ENCODE measurements around the gene FANCI. TPM values are rescaled to one million over a fixed set of nuclear protein-coding genes. Genes with fewer than 3 reads are reported as not detected.

The FANCI gene
- total RNA-seq, 1 donor from 2014 or later, result 66.5 TPM

- H3K27ac Mint-ChIP-seq, result no peak overlapping the region
- H3K27me3 Mint-ChIP-seq, result peaks cover 87% of the 10 kb centered on the region
- no peak for DNase-seq (ENCODE audit: low spot score, unreplicated experiment)
Measured at GRCh38 chr15:89360294-89360971, 116.7 kb downstream of the FANCI start.

GRCh38 chr15:89361451-89362202, 117.8 kb downstream of the FANCI start:
- peak; percentile 81 for DNase-seq (ENCODE audit: low spot score, unreplicated experiment)
- Mint-ChIP-seq H3K9me3 (ENCODE audit: low read depth) (no peaks in the 10 kb centered on the region), H3K4me3 (ENCODE audit: low read depth) (no peak overlapping the region), H3K36me3 (ENCODE audit: insufficient read depth) (no peaks in the 10 kb centered on the region), H3K4me1 (ENCODE audit: low read depth) (peaks cover 8% of the 10 kb centered on the region), H3K27ac (no peak overlapping the region), H3K27me3 (peaks cover 88% of the 10 kb centered on the region)
- TF ChIP-seq CTCF (IDR thresholded peaks at IDR 0.05; ENCODE audit: unreplicated experiment), result no peak

More at GRCh38 chr15:89360294-89360971, 116.7 kb downstream of the FANCI start:
- Mint-ChIP-seq H3K36me3 (ENCODE audit: insufficient read depth) (no peaks in the 10 kb centered on the region), H3K4me1 (ENCODE audit: low read depth) (peaks cover 15% of the 10 kb centered on the region), H3K4me3 (ENCODE audit: low read depth) (no peak overlapping the region), H3K9me3 (ENCODE audit: low read depth) (no peaks in the 10 kb centered on the region)
- TF ChIP-seq CTCF (IDR thresholded peaks at IDR 0.05; ENCODE audit: unreplicated experiment), result no peak

- H3K27me3 Mint-ChIP-seq, result peaks cover 89% of the 10 kb centered on the region
- H3K9me3 Mint-ChIP-seq (ENCODE audit: low read depth), result no peaks in the 10 kb centered on the region
- H3K4me1 Mint-ChIP-seq (ENCODE audit: low read depth), result peaks cover under 1% of the 10 kb centered on the region
- no peaks in the 10 kb centered on the region for H3K36me3 Mint-ChIP-seq (ENCODE audit: insufficient read depth)
- no peak for TF ChIP-seq CTCF (IDR thresholded peaks at IDR 0.05; ENCODE audit: unreplicated experiment)
- no peak for DNase-seq (ENCODE audit: low spot score, unreplicated experiment)
- no peak overlapping the region for H3K27ac Mint-ChIP-seq
- H3K4me3 Mint-ChIP-seq (ENCODE audit: low read depth), result no peak overlapping the region
Measured at GRCh38 chr15:89362203-89363101, 118.7 kb downstream of the FANCI start.

- H3K27me3 Mint-ChIP-seq, result peaks cover 83% of the 10 kb centered on the region
- H3K9me3 Mint-ChIP-seq (ENCODE audit: low read depth), result no peaks in the 10 kb centered on the region
- no peak for TF ChIP-seq CTCF (IDR thresholded peaks at IDR 0.05; ENCODE audit: unreplicated experiment)
- no peak overlapping the region for H3K4me3 Mint-ChIP-seq (ENCODE audit: low read depth)
- no peak overlapping the region for H3K27ac Mint-ChIP-seq
- no peak for DNase-seq (ENCODE audit: low spot score, unreplicated experiment)
- H3K36me3 Mint-ChIP-seq (ENCODE audit: insufficient read depth), result no peaks in the 10 kb centered on the region
- no peaks in the 10 kb centered on the region for H3K4me1 Mint-ChIP-seq (ENCODE audit: low read depth)
Measured at GRCh38 chr15:89363133-89363532, 119.4 kb downstream of the FANCI start.

GRCh38 chr15:89363770-89364169, 120.0 kb downstream of the FANCI start:
- Mint-ChIP-seq H3K36me3 (ENCODE audit: insufficient read depth) (no peaks in the 10 kb centered on the region), H3K27ac (no peak overlapping the region), H3K4me3 (ENCODE audit: low read depth) (no peak overlapping the region), H3K4me1 (ENCODE audit: low read depth) (no peaks in the 10 kb centered on the region), H3K27me3 (peaks cover 81% of the 10 kb centered on the region), H3K9me3 (ENCODE audit: low read depth) (no peaks in the 10 kb centered on the region)
- TF ChIP-seq CTCF (IDR thresholded peaks at IDR 0.05; ENCODE audit: unreplicated experiment), result no peak
- no peak for DNase-seq (ENCODE audit: low spot score, unreplicated experiment)

Measured in progenitor cell of endocrine pancreas (in vitro differentiated cells).